Measurements from ENCODE around the gene C3AR1.
A peak's percentile ranks its signal among the peaks of the same experiment; 100 is the strongest.
"Not testable (repeated sequence)": the region's sequence is repeated elsewhere in the genome, so short reads cannot be mapped to it uniquely, and the experiment has no call there.

Gene C3AR1

GRCh38 chr12:8082808-8083100 is 16.6 kb upstream of the C3AR1 start:
- no peak for TF ChIP-seq Cebpa-rat (IDR thresholded peaks at IDR 0.05)
- Histone ChIP-seq H3K9me3 (no peaks in the 10 kb centered on the region), H3K4me2 (peak overlapping the region; percentile 91), H3K27ac (peak overlapping the region; percentile 83), H3K4me1 (peaks cover 79% of the 10 kb centered on the region), H3K4me3 (peak overlapping the region; percentile 81), H3K36me3 (peaks cover 22% of the 10 kb centered on the region), H3K9ac (peak overlapping the region; percentile 84), H3K27me3 (no peaks in the 10 kb centered on the region), H4K20me1 (peaks cover 45% of the 10 kb centered on the region)

- no peaks in the 10 kb centered on the region for H3K9me3 ChIP-seq
- TF ChIP-seq Cebpa-rat (IDR thresholded peaks at IDR 0.05) = no peak
- H3K9ac ChIP-seq = peak overlapping the region; percentile 84
- H3K4me2 ChIP-seq = peak overlapping the region; percentile 91
- peak overlapping the region; percentile 83 for H3K27ac ChIP-seq
- H3K27me3 ChIP-seq = no peaks in the 10 kb centered on the region
- peaks cover 67% of the 10 kb centered on the region for H3K4me1 ChIP-seq
- peak overlapping the region; percentile 81 for H3K4me3 ChIP-seq
- H3K36me3 ChIP-seq = peaks cover 18% of the 10 kb centered on the region
- peaks cover 33% of the 10 kb centered on the region for H4K20me1 ChIP-seq
Observed at GRCh38 chr12:8081251-8081920, 15.2 kb upstream of the C3AR1 start.

- no peak for TF ChIP-seq Cebpa-rat (IDR thresholded peaks at IDR 0.05)
- H3K27me3 ChIP-seq = no peaks in the 10 kb centered on the region
- no peak overlapping the region for H3K4me3 ChIP-seq
- no peak overlapping the region for H3K9ac ChIP-seq
- H4K20me1 ChIP-seq = peaks cover 22% of the 10 kb centered on the region
- H3K4me2 ChIP-seq = peak overlapping the region; percentile 91; the same call in 1 of the 2 replicates
- peaks cover 54% of the 10 kb centered on the region for H3K4me1 ChIP-seq
- H3K9me3 ChIP-seq = no peaks in the 10 kb centered on the region
- H3K27ac ChIP-seq = no peak overlapping the region
- 0 out of 2 replicates have a peak, but pooled peaks cover 10% of the 10 kb centered on the region for H3K36me3 ChIP-seq
Observed at GRCh38 chr12:8080120-8080519, 14.0 kb upstream of the C3AR1 start.

GRCh38 chr12:8078916-8079315 is 12.8 kb upstream of the C3AR1 start:
- Histone ChIP-seq H3K27me3 (no peaks in the 10 kb centered on the region), H3K36me3 (0 out of 2 replicates have a peak, but pooled peaks cover 4% of the 10 kb centered on the region), H3K9ac (no peak overlapping the region), H3K9me3 (no peaks in the 10 kb centered on the region), H3K4me2 (no peak overlapping the region), H3K4me1 (peaks cover 43% of the 10 kb centered on the region), H4K20me1 (peaks cover 10% of the 10 kb centered on the region), H3K27ac (no peak overlapping the region), H3K4me3 (no peak overlapping the region)
- no peak for TF ChIP-seq Cebpa-rat (IDR thresholded peaks at IDR 0.05)

GRCh38 chr12:8078398-8078797 is 12.2 kb upstream of the C3AR1 start:
- Histone ChIP-seq H3K4me2 (no peak overlapping the region), H3K27me3 (no peaks in the 10 kb centered on the region), H3K27ac (no peak overlapping the region), H3K9ac (no peak overlapping the region), H3K4me3 (no peak overlapping the region), H3K9me3 (no peaks in the 10 kb centered on the region), H3K36me3 (no peaks in the 10 kb centered on the region), H4K20me1 (peaks cover 5% of the 10 kb centered on the region; the same call in 1 of the 2 replicates), H3K4me1 (peaks cover 38% of the 10 kb centered on the region)
- no peak for TF ChIP-seq Cebpa-rat (IDR thresholded peaks at IDR 0.05)

GRCh38 chr12:8077207-8077606 is 11.0 kb upstream of the C3AR1 start:
- H3K4me1 ChIP-seq = peaks cover 30% of the 10 kb centered on the region
- H3K27me3 ChIP-seq = no peaks in the 10 kb centered on the region
- no peaks in the 10 kb centered on the region for H3K9me3 ChIP-seq
- H3K4me3 ChIP-seq = no peak overlapping the region
- H3K9ac ChIP-seq = no peak overlapping the region
- H3K4me2 ChIP-seq = no peak overlapping the region
- no peak overlapping the region for H3K27ac ChIP-seq
- H4K20me1 ChIP-seq = no peaks in the 10 kb centered on the region
- H3K36me3 ChIP-seq = no peaks in the 10 kb centered on the region
- TF ChIP-seq Cebpa-rat (IDR thresholded peaks at IDR 0.05) = no peak

GRCh38 chr12:8076366-8076765 is 10.2 kb upstream of the C3AR1 start:
- Histone ChIP-seq H3K9ac (no peak overlapping the region), H3K4me1 (peaks cover 29% of the 10 kb centered on the region), H3K36me3 (no peaks in the 10 kb centered on the region), H3K27me3 (no peaks in the 10 kb centered on the region), H3K4me2 (no peak overlapping the region), H3K27ac (no peak overlapping the region), H3K9me3 (no peaks in the 10 kb centered on the region), H3K4me3 (no peak overlapping the region), H4K20me1 (no peaks in the 10 kb centered on the region)
- TF ChIP-seq Cebpa-rat (IDR thresholded peaks at IDR 0.05) = no peak

- no peak for TF ChIP-seq Cebpa-rat (IDR thresholded peaks at IDR 0.05)
- Histone ChIP-seq H3K4me1 (peaks cover 25% of the 10 kb centered on the region), H3K27ac (no peak overlapping the region)
Observed at GRCh38 chr12:8075935-8076334, 9.8 kb upstream of the C3AR1 start.

GRCh38 chr12:8071820-8072219 is 5.7 kb upstream of the C3AR1 start:
- H3K4me3 ChIP-seq, H3K9me3 ChIP-seq, H3K4me1 ChIP-seq, H3K27ac ChIP-seq, H3K4me2 ChIP-seq, H4K20me1 ChIP-seq, H3K27me3 ChIP-seq, H3K36me3 ChIP-seq, H3K9ac ChIP-seq: not testable (repeated sequence)

More at GRCh38 chr12:8075935-8076334, 9.8 kb upstream of the C3AR1 start:
- H4K20me1 ChIP-seq = no peaks in the 10 kb centered on the region
- no peaks in the 10 kb centered on the region for H3K36me3 ChIP-seq
- no peak overlapping the region for H3K4me2 ChIP-seq
- no peak overlapping the region for H3K4me3 ChIP-seq
- H3K27me3 ChIP-seq = no peaks in the 10 kb centered on the region
- H3K9ac ChIP-seq = no peak overlapping the region
- no peaks in the 10 kb centered on the region for H3K9me3 ChIP-seq

GRCh38 chr12:8069582-8069981 is 3.4 kb upstream of the C3AR1 start:
- Histone ChIP-seq H3K4me2 (no peak overlapping the region), H3K9ac (no peak overlapping the region), H3K27ac (no peak overlapping the region), H3K27me3 (no peaks in the 10 kb centered on the region), H3K4me1 (peaks cover 14% of the 10 kb centered on the region), H4K20me1 (no peaks in the 10 kb centered on the region), H3K9me3 (no peaks in the 10 kb centered on the region), H3K4me3 (no peak overlapping the region), H3K36me3 (no peaks in the 10 kb centered on the region)
- TF ChIP-seq Cebpa-rat (IDR thresholded peaks at IDR 0.05) = no peak

- no peak overlapping the region for H3K4me2 ChIP-seq
- peaks cover 14% of the 10 kb centered on the region for H3K4me1 ChIP-seq
- H3K36me3 ChIP-seq = no peaks in the 10 kb centered on the region
- no peaks in the 10 kb centered on the region for H3K9me3 ChIP-seq
- H3K9ac ChIP-seq = no peak overlapping the region
- no peak overlapping the region for H3K4me3 ChIP-seq
- H3K27ac ChIP-seq = no peak overlapping the region
- no peaks in the 10 kb centered on the region for H4K20me1 ChIP-seq
- TF ChIP-seq Cebpa-rat (IDR thresholded peaks at IDR 0.05) = no peak
- no peaks in the 10 kb centered on the region for H3K27me3 ChIP-seq
Observed at GRCh38 chr12:8064131-8064530, 2.0 kb downstream of the C3AR1 start.
